ENCODE results near the gene PAIP1.
"Not testable (repeated sequence)": the region's sequence is repeated elsewhere in the genome, so short reads cannot be mapped to it uniquely, and the experiment has no call there.

Gene PAIP1

DNA sequence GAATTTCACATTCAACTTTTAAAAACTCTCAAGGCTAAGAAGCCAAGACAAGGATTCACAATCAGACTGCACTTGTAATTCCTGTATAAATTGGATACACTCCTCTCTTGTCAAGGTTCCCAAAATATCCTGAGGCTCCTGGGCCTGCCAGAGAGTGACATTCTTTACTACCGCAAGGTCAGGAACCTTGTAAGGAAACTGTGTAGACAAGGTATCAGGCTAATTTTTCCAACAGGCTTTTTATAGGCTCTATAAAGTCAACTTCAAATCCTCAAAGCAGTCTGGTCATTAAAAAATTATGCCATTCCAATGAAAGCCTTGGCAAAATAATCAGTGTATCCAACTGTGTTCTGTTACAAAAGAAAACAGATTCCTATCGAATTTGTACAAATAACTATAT lies 15.5 kb upstream of the PAIP1 start:
- Histone ChIP-seq H3K27ac (no peak overlapping the region), H3K4me3 (no peak overlapping the region)

GRCh38 chr5:43571237-43571636 lies 14.4 kb upstream of the PAIP1 start:
- H3K27ac ChIP-seq = peak overlapping the region in 1 of 21 experiments; percentile 36

DNA sequence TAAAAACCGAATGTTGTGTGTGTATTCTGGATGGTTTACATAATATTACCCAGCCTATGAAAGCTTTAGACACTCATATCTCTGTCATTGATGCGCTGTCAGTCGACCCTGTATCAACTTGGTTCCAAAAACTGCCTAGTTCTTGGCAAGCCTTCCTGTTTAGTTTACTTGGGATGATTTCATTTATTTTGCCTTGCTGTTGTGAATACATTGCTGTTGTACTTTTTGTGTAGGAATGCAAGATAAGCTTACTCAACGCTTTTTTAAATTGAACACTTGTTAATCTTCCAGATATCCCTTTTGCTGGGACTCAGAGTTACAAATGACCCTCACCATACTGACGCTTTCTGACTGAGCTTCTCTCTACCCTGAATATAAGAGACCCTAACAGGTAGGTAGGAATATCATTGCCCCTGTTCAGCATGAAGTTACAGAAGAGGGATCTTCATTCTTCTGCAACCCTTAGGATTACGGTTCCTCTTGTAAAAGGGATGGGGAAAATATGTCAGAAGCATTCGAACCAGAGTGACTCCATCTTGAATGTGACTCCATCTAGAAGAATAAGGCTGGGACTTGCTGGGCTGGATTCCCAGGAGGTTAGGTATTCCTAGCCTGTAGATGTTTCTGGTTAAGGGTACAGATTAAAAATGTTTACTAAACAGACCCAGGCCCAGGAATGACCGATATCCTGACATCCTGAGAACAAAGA lies 13.7 kb upstream of the PAIP1 start:
- Histone ChIP-seq H3K27ac (no peak overlapping the region), H3K4me3 (no peak overlapping the region)

More at GRCh38 chr5:43571237-43571636, 14.4 kb upstream of the PAIP1 start:
- H3K4me3 ChIP-seq = no peak overlapping the region

DNA sequence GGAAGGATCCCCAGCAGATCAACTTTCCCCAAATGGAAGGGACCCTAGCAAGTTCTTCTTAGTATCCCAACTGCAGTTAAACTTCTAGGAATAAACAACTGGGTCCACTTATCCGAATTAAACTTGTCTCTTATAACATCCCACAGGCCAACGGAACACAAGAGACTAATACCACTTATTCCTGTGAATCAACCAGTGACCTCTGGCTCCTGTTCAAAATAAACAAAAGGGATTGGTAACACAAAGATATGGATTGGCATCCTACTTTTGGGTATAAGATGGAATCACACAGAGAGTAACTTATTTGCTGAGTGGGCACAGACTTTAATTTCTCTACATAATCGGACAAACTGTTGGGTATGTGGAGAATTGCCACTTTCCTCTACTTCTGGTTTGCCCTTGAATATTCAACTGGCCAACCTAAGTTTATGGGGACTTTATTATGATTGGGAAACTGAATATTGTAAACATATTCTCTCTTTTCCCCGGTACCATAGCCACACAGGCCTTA lies 12.4 kb upstream of the PAIP1 start:
- H3K4me3 ChIP-seq = no peak overlapping the region
- H3K27ac ChIP-seq = no peak overlapping the region

GRCh38 chr5:43567967-43568366 lies 11.1 kb upstream of the PAIP1 start:
- no peak overlapping the region for H3K27ac ChIP-seq
- H3K4me3 ChIP-seq = no peak overlapping the region

- no peak overlapping the region for H3K4me3 ChIP-seq
These were observed 8.2 kb upstream of the PAIP1 start for GRCh38 chr5:43565043-43565442.

GRCh38 chr5:43564289-43564850 lies 7.5 kb upstream of the PAIP1 start:
- Histone ChIP-seq H3K27ac (no peak overlapping the region), H3K4me3 (no peak overlapping the region)

More at GRCh38 chr5:43565043-43565442, 8.2 kb upstream of the PAIP1 start:
- peak overlapping the region in 1 of 21 experiments; percentile 41 for H3K27ac ChIP-seq

GRCh38 chr5:43563321-43563720 lies 6.4 kb upstream of the PAIP1 start:
- no peak overlapping the region for H3K27ac ChIP-seq
- no peak overlapping the region for H3K4me3 ChIP-seq

GRCh38 chr5:43561356-43561755 lies 4.5 kb upstream of the PAIP1 start:
- no peak overlapping the region for H3K4me3 ChIP-seq
- no peak overlapping the region for H3K27ac ChIP-seq

DNA sequence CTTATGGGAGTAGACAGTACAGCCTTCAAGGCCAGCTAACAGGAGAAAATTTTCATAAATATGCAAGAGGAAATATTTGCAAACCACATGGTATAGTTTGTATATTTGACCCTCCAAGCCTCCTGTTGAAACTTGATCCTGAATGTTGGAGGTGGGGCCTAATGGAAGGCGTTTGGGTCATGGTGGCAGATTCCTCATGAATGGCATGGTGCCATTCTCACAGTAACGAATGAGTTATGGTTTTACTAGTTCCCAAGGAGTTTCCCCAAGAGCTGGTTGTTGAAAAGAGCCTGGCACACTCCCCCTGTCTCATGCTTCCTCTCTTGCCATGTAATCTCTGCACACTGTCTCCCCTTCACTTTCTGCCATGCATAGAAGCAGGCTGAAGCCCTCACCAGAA lies 3.3 kb upstream of the PAIP1 start:
- H3K27ac ChIP-seq = no peak overlapping the region
- no peak overlapping the region for H3K4me3 ChIP-seq

DNA sequence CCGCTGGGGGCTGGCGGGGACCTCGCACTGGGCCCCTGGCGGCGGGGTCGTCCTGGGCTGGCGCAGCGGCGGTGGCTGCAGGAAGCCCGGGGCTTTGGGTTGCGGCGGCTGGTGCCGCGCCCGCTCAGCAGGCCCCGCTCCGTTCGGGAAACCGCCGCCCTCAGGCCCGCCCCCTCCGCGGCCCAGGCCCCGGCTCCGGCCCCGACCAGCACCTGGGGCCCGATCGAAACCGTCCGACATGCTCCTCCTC lies 345 bp downstream of the PAIP1 start:
- peak overlapping the region; percentile 61 to 88 (median 74) for H3K4me3 ChIP-seq
- H3K27ac ChIP-seq = peak overlapping the region; percentile 94 to 100 (median 98)

DNA sequence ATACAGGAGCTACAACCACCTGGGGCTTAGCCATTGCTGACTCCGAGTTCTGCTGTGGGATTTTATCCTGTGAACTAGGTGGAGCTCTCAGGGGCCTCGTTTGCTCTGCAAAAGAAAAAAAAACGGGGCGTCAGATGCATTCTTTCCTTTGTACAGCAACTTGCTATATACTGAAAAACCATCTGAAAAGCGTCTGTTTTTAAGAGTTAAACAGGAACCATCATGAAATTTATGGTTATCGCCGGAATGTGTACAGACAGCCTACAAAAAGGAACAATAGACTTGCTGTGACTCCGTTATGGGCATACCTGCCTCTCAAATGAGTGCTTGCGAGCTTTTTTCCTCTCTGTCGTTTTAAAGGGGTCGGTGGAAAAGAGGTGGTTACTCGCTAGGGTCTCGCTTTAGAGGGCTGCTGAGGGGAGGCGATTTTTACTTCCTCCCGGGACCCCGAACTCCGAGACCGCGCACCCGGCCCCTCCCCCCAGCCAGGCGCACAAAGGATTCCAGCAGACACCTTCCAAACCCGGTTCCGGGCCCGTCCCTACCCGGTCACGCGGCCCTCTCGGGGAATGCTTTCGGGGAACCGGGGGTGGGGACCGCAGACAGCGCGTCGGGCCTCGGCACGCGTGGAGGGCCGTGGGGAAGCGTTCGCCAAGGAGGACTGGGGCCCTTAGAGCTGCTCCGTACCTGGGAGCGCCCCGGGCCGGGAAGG lies 826 bp downstream of the PAIP1 start:
- Histone ChIP-seq H3K27ac (peak overlapping the region; percentile 94 to 100 (median 98)), H3K4me3 (peak overlapping the region; percentile 61 to 88 (median 74))

GRCh38 chr5:43554497-43554896 lies 2.4 kb downstream of the PAIP1 start:
- H3K4me3 ChIP-seq = no peak overlapping the region
- H3K27ac ChIP-seq = peak overlapping the region in 1 of 21 experiments; percentile 42

- Histone ChIP-seq H3K27ac (peak overlapping the region in 1 of 21 experiments; percentile 20), H3K4me3 (no peak overlapping the region)
These were observed 3.5 kb downstream of the PAIP1 start for GRCh38 chr5:43553381-43553780.

- Histone ChIP-seq H3K27ac (no peak overlapping the region), H3K4me3 (no peak overlapping the region)
These were observed 5.1 kb downstream of the PAIP1 start for GRCh38 chr5:43551731-43552130.

DNA sequence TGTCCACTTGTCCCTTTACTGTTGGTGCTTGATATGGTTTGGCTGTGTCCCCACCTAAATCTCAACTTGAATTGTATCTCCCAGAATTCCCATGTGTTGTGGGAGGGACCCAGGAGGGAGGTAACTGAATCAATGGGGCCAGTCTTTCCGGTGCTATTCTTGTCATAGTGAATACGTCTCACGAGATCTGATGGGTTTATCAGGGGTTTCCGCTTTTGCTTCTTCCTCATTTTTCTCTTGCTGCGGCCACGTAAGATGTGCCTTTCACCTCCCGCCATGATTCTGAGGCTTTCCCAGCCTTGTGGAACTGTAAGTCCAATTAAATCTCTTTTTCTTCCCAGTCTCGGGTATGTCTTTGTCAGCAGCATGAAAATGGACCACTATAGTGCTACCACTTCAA lies 7.6 kb downstream of the PAIP1 start:
- not testable (repeated sequence) for H3K27ac ChIP-seq

GRCh38 chr5:43548358-43548757 lies 8.5 kb downstream of the PAIP1 start:
- H3K27ac ChIP-seq = no peak overlapping the region
- H3K4me3 ChIP-seq = no peak overlapping the region

More for the DNA sequence above, 7.6 kb downstream of the PAIP1 start:
- not testable (repeated sequence) for H3K4me3 ChIP-seq

DNA sequence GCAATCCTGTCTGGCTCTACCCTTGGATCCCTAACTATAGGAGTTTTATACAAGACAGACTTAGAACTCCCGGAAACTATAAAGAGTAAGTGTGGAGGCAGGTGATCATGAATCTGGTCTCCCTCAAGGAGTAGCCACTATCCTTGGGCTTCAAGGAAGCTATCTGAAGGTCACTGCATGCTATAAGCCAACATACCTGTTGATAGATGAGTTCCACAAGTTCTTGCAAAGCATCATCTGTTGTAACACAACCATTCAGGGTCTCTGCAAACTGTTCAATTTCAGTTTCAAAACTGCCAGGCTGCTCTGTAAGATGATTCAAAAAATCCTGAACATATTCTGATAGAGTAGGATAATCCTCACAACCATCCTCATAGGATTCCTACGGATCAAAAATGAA lies 9.3 kb downstream of the PAIP1 start:
- Histone ChIP-seq H3K27ac (no peak overlapping the region), H3K4me3 (no peak overlapping the region)

DNA sequence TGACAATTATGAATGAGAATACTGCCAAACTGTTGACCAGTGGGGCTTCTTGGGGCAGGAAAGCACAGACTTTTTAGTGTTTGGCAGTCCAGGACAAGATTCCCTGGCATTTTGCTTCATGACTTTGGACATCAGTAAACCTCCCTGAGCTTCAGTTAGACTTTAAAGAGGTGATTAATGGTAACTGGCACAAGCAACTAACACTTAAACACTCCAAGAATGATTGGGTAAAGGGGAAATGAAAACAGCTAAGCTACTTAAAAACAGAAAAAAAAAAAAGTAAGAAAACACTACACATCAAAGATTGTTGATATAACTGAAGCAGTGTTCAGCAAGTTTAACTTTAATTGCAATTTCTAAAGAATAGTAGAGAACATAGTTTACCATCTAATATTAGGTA lies 13.4 kb downstream of the PAIP1 start:
- Histone ChIP-seq H3K27ac (no peak overlapping the region), H3K4me3 (no peak overlapping the region)

DNA sequence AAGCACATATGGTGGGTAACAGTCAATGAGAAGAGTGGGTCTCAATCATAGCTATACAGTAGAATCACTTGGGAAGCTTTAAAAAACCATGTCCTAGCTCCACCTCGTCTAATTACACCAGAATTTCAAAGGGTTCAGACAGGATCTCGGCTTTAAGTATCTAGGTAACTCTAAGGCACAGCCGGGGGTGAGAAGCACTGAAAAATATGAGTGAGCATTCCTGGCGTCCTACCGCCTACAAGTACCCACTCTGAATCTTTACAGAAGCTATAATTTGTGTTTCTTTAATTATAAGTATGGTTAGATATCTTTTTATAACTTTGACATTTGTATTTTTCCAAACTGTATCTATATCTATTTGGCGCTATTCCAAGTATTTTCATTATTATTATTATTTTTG lies 16.1 kb downstream of the PAIP1 start:
- no peak overlapping the region for H3K27ac ChIP-seq

GRCh38 chr5:43536972-43537371 lies 19.9 kb downstream of the PAIP1 start:
- H3K27ac ChIP-seq = no peak overlapping the region
- H3K4me3 ChIP-seq = no peak overlapping the region

More for the DNA sequence above, 16.1 kb downstream of the PAIP1 start:
- H3K4me3 ChIP-seq = no peak overlapping the region
